ENCODE data around the gene CDK19. TPM values are rescaled to one million over a fixed set of nuclear protein-coding genes. Genes with fewer than 3 reads are reported as not detected.

CDK19 gene
- total RNA-seq, 1 experiment from 2014 or later = 7.0 TPM

DNA sequence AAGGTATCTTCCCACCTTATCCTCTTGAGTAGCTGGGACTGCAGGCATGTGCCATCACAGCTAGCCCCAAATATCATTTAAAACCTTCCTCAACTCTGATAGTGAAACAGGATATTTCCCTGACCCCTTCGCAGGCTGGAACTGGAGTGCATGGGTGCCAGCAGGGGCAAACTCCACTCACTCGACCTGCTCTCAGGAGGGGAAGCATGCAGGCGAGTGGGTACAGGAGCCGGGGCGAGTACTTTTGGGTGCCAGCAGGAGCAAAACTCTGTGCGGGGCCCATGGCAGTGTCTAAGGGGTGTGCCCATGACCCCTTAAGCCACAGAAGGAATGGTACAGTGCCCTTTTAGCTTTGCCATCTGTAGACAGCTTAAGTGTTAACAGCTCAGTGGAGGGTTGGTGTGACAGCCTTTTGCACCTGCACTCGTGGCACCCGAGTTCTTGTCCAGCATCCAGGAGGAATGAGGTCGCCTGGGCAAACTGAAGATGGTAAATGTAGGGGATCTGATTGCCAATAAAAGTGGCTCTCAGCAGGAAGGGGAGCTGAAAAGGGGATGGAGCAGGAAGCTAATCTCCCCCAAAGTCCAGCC is 155.1 kb downstream of the CDK19 start:
- H3T11ph ChIP-seq (ENCODE audit: low read length) = no peak overlapping the region
- TF ChIP-seq, protein P1, sequence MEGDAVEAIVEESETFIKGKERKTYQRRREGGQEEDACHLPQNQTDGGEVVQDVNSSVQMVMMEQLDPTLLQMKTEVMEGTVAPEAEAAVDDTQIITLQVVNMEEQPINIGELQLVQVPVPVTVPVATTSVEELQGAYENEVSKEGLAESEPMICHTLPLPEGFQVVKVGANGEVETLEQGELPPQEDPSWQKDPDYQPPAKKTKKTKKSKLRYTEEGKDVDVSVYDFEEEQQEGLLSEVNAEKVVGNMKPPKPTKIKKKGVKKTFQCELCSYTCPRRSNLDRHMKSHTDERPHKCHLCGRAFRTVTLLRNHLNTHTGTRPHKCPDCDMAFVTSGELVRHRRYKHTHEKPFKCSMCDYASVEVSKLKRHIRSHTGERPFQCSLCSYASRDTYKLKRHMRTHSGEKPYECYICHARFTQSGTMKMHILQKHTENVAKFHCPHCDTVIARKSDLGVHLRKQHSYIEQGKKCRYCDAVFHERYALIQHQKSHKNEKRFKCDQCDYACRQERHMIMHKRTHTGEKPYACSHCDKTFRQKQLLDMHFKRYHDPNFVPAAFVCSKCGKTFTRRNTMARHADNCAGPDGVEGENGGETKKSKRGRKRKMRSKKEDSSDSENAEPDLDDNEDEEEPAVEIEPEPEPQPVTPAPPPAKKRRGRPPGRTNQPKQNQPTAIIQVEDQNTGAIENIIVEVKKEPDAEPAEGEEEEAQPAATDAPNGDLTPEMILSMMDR (conservative IDR thresholded peaks at IDR 0.05) = no peak
- no peak overlapping the region for H2BK5ac ChIP-seq (ENCODE audit: insufficient read length, low read length)
- H3K9me3 Mint-ChIP-seq = no peaks in the 10 kb centered on the region
- no peak overlapping the region for H4K5ac ChIP-seq (ENCODE audit: insufficient read length, low read depth, low read length)
- H3K79me1 ChIP-seq (ENCODE audit: insufficient read depth, low read depth, low read length, poor library complexity, severe bottlenecking) = no peaks in the 10 kb centered on the region
- H4K20me1 ChIP-seq (ENCODE audit: control insufficient read depth, insufficient read depth, insufficient read length) = no peaks in the 10 kb centered on the region
- no peak overlapping the region for H2AFZ ChIP-seq (ENCODE audit: low read length)
- H2BK12ac ChIP-seq (ENCODE audit: insufficient read length, low read depth, low read length) = no peak overlapping the region
- no peak overlapping the region for H3K9ac ChIP-seq (ENCODE audit: extremely low read depth, insufficient read length, low read length)
- H4K91ac ChIP-seq (ENCODE audit: insufficient read length, low read depth, low read length) = no peak overlapping the region
- no peak overlapping the region for H3K4ac ChIP-seq (ENCODE audit: low read depth, low read length)
- no peaks in the 10 kb centered on the region for H3K79me2 ChIP-seq (ENCODE audit: insufficient read depth, low read length)
- no peak overlapping the region for H2BK120ac ChIP-seq (ENCODE audit: low read depth, low read length, poor library complexity, severe bottlenecking)
- H3K4me2 ChIP-seq (ENCODE audit: insufficient read depth, insufficient read length, low read length) = no peak overlapping the region
- H3K14ac ChIP-seq (ENCODE audit: insufficient read depth, low read length) = no peak overlapping the region
- H3K4me1 Mint-ChIP-seq = peaks cover 2 to 16% of the 10 kb centered on the region in 2 experiments
- no peaks in the 10 kb centered on the region for H3K9me3 ChIP-seq (ENCODE audit: control insufficient read depth, low read depth, low read length)
- no peak overlapping the region for H3K18ac ChIP-seq (ENCODE audit: insufficient read length, low read depth, low read length)
- H3K36me3 Mint-ChIP-seq (ENCODE audit: insufficient read depth in 1 of 3, low read depth in 3 of 3) = peaks cover 0 to 4% (median 0%) of the 10 kb centered on the region in 3 experiments; a peak in 2 of 7 replicates
- no peak overlapping the region for H2AK5ac ChIP-seq (ENCODE audit: insufficient read length, low read length)
- peak overlapping the region in 1 of 3 experiments; percentile 59; a peak in 2 of 7 replicates for H3K27ac Mint-ChIP-seq
- WGBS (ENCODE audit: extremely low coverage, insufficient read length, low lambda C conversion rate) = no CpG with 5 or more reads among the region's 9 CpGs
- no peak overlapping the region for H3K56ac ChIP-seq (ENCODE audit: insufficient read length, low read depth, low read length)
- H4K8ac ChIP-seq (replicated peaks; ENCODE audit: insufficient read length, low read depth, low read length) = no peak overlapping the region
- no peak for DNase-seq
- no peaks in the 10 kb centered on the region; the same call in 1 of the 2 replicates for H3K4me1 ChIP-seq (ENCODE audit: insufficient read depth, low read length)
- no peak overlapping the region for H2BK20ac ChIP-seq (ENCODE audit: low read depth, low read length, poor library complexity, severe bottlenecking)
- no peak overlapping the region for H3K4me3 Mint-ChIP-seq
- no peaks in the 10 kb centered on the region for H3K27me3 ChIP-seq (ENCODE audit: insufficient read depth, low read length)
- H3K27ac ChIP-seq (ENCODE audit: insufficient read length, low read depth, low read length) = no peak overlapping the region
- no peak overlapping the region for H2BK15ac ChIP-seq (ENCODE audit: low read depth, low read length)
- H3K23me2 ChIP-seq (ENCODE audit: insufficient read length, low read depth, low read length, poor library complexity, severe bottlenecking) = no peaks in the 10 kb centered on the region
- H3K23ac ChIP-seq (ENCODE audit: insufficient read length, low read depth, low read length) = no peak overlapping the region
- no peaks in the 10 kb centered on the region for H3K27me3 Mint-ChIP-seq (ENCODE audit: low read depth)

All from H9 (cell line).